ENCODE measurements around the gene COL21A1. TPM values are rescaled to one million over a fixed set of nuclear protein-coding genes. Genes with fewer than 3 reads are reported as not detected.

COL21A1 gene
- total RNA-seq, 2 experiments from 2014 or later, result not detected

GRCh38 chr6:56151609-56152224 is 95.7 kb downstream of the COL21A1 start:
- CTCF ChIA-PET, result no interaction called here
- Mint-ChIP-seq H3K36me3 (ENCODE audit: low read depth) (no peaks in the 10 kb centered on the region), H3K4me1 (no peaks in the 10 kb centered on the region), H3K27me3 (no peaks in the 10 kb centered on the region), H3K9me3 (peaks cover 18% of the 10 kb centered on the region), H3K27ac (no peak overlapping the region), H3K4me3 (no peak overlapping the region)
- DNase-seq, result no peak
- POLR2A ChIA-PET, result no interaction called here

- CTCF ChIA-PET, result no interaction called here
- no peaks in the 10 kb centered on the region for H3K27me3 Mint-ChIP-seq
- POLR2A ChIA-PET, result no interaction called here
These were observed 98.7 kb downstream of the COL21A1 start for GRCh38 chr6:56148488-56149186.

GRCh38 chr6:56147766-56148165 is 99.6 kb downstream of the COL21A1 start:
- Mint-ChIP-seq H3K27me3 (no peaks in the 10 kb centered on the region), H3K4me3 (no peak overlapping the region), H3K9me3 (peaks cover 13% of the 10 kb centered on the region), H3K4me1 (no peaks in the 10 kb centered on the region), H3K36me3 (ENCODE audit: low read depth) (no peaks in the 10 kb centered on the region), H3K27ac (no peak overlapping the region)
- ChIA-PET CTCF (no interaction called here), POLR2A (no interaction called here)
- DNase-seq, result no peak

More at GRCh38 chr6:56148488-56149186, 98.7 kb downstream of the COL21A1 start:
- Mint-ChIP-seq H3K4me1 (no peaks in the 10 kb centered on the region), H3K27ac (no peak overlapping the region), H3K4me3 (no peak overlapping the region), H3K36me3 (ENCODE audit: low read depth) (no peaks in the 10 kb centered on the region), H3K9me3 (peaks cover 15% of the 10 kb centered on the region)
- DNase-seq, result no peak

- Mint-ChIP-seq H3K36me3 (ENCODE audit: low read depth) (no peaks in the 10 kb centered on the region), H3K27me3 (no peaks in the 10 kb centered on the region), H3K4me3 (no peak overlapping the region), H3K27ac (no peak overlapping the region), H3K4me1 (no peaks in the 10 kb centered on the region), H3K9me3 (peaks cover 13% of the 10 kb centered on the region)
- ChIA-PET CTCF (no interaction called here), POLR2A (no interaction called here)
- DNase-seq, result no peak
These were observed 101.3 kb downstream of the COL21A1 start for GRCh38 chr6:56146086-56146485.

GRCh38 chr6:56145616-56146015 is 101.8 kb downstream of the COL21A1 start:
- Mint-ChIP-seq H3K27ac (no peak overlapping the region), H3K27me3 (no peaks in the 10 kb centered on the region), H3K36me3 (ENCODE audit: low read depth) (no peaks in the 10 kb centered on the region), H3K4me3 (no peak overlapping the region), H3K9me3 (peaks cover 13% of the 10 kb centered on the region), H3K4me1 (no peaks in the 10 kb centered on the region)
- DNase-seq, result no peak
- ChIA-PET CTCF (no interaction called here), POLR2A (no interaction called here)

- DNase-seq, result no peak
- H3K4me1 Mint-ChIP-seq, result no peaks in the 10 kb centered on the region
- H3K36me3 Mint-ChIP-seq (ENCODE audit: low read depth), result no peaks in the 10 kb centered on the region
- no peak overlapping the region for H3K27ac Mint-ChIP-seq
- H3K4me3 Mint-ChIP-seq, result no peak overlapping the region
- CTCF ChIA-PET, result no interaction called here
- POLR2A ChIA-PET, result no interaction called here
- H3K27me3 Mint-ChIP-seq, result no peaks in the 10 kb centered on the region
- peaks cover 13% of the 10 kb centered on the region for H3K9me3 Mint-ChIP-seq
These were observed 102.6 kb downstream of the COL21A1 start for GRCh38 chr6:56144538-56145324.

- no peak overlapping the region for H3K27ac Mint-ChIP-seq
- H3K27me3 Mint-ChIP-seq, result no peaks in the 10 kb centered on the region
- ChIA-PET POLR2A (no interaction called here), CTCF (no interaction called here)
- H3K4me1 Mint-ChIP-seq, result no peaks in the 10 kb centered on the region
- peaks cover 13% of the 10 kb centered on the region for H3K9me3 Mint-ChIP-seq
- no peak overlapping the region for H3K4me3 Mint-ChIP-seq
- no peaks in the 10 kb centered on the region for H3K36me3 Mint-ChIP-seq (ENCODE audit: low read depth)
- DNase-seq, result no peak
These were observed 103.6 kb downstream of the COL21A1 start for GRCh38 chr6:56143796-56144195.

GRCh38 chr6:56140090-56140489 is 107.3 kb downstream of the COL21A1 start:
- CTCF ChIA-PET, result no interaction called here
- no peaks in the 10 kb centered on the region for H3K27me3 Mint-ChIP-seq
- DNase-seq, result no peak
- peaks cover 19% of the 10 kb centered on the region for H3K9me3 Mint-ChIP-seq
- POLR2A ChIA-PET, result no interaction called here
- no peaks in the 10 kb centered on the region for H3K4me1 Mint-ChIP-seq
- no peak overlapping the region for H3K4me3 Mint-ChIP-seq
- H3K27ac Mint-ChIP-seq, result no peak overlapping the region
- H3K36me3 Mint-ChIP-seq (ENCODE audit: low read depth), result no peaks in the 10 kb centered on the region

GRCh38 chr6:56115715-56116114 is 131.7 kb downstream of the COL21A1 start:
- Mint-ChIP-seq H3K4me1 (no peaks in the 10 kb centered on the region), H3K36me3 (ENCODE audit: low read depth) (no peaks in the 10 kb centered on the region), H3K27me3 (no peaks in the 10 kb centered on the region), H3K27ac (no peak overlapping the region), H3K9me3 (peaks cover 5% of the 10 kb centered on the region), H3K4me3 (no peak overlapping the region)
- CTCF ChIA-PET, result no interaction called here
- POLR2A ChIA-PET, result no interaction called here
- no peak for DNase-seq

- CTCF ChIA-PET, result no interaction called here
- Mint-ChIP-seq H3K4me1 (no peaks in the 10 kb centered on the region), H3K36me3 (ENCODE audit: low read depth) (no peaks in the 10 kb centered on the region), H3K27me3 (no peaks in the 10 kb centered on the region), H3K27ac (no peak overlapping the region), H3K9me3 (peaks cover 2% of the 10 kb centered on the region), H3K4me3 (no peak overlapping the region)
- POLR2A ChIA-PET, result no interaction called here
- DNase-seq, result no peak
These were observed 138.2 kb downstream of the COL21A1 start for GRCh38 chr6:56109149-56109548.

GRCh38 chr6:56106231-56106630 is 141.1 kb downstream of the COL21A1 start:
- Mint-ChIP-seq H3K27ac (no peak overlapping the region), H3K9me3 (no peaks in the 10 kb centered on the region), H3K4me3 (no peak overlapping the region), H3K36me3 (ENCODE audit: low read depth) (no peaks in the 10 kb centered on the region), H3K4me1 (no peaks in the 10 kb centered on the region), H3K27me3 (no peaks in the 10 kb centered on the region)
- no peak for DNase-seq
- POLR2A ChIA-PET, result no interaction called here
- CTCF ChIA-PET, result no interaction called here

- no peak for DNase-seq
- Mint-ChIP-seq H3K36me3 (ENCODE audit: low read depth) (no peaks in the 10 kb centered on the region), H3K4me3 (no peak overlapping the region), H3K27ac (no peak overlapping the region), H3K4me1 (no peaks in the 10 kb centered on the region), H3K27me3 (no peaks in the 10 kb centered on the region), H3K9me3 (no peaks in the 10 kb centered on the region)
- ChIA-PET CTCF (no interaction called here), POLR2A (no interaction called here)
These were observed 142.8 kb downstream of the COL21A1 start for GRCh38 chr6:56104591-56104990.

- DNase-seq, result no peak
- no peak overlapping the region for H3K27ac Mint-ChIP-seq
- H3K4me1 Mint-ChIP-seq, result no peaks in the 10 kb centered on the region
- no peak overlapping the region for H3K4me3 Mint-ChIP-seq
- H3K36me3 Mint-ChIP-seq (ENCODE audit: low read depth), result no peaks in the 10 kb centered on the region
- H3K27me3 Mint-ChIP-seq, result no peaks in the 10 kb centered on the region
- ChIA-PET CTCF (no interaction called here), POLR2A (no interaction called here)
- peaks cover 2% of the 10 kb centered on the region for H3K9me3 Mint-ChIP-seq
These were observed 145.2 kb downstream of the COL21A1 start for GRCh38 chr6:56102216-56102615.

- no peak for DNase-seq
- no peaks in the 10 kb centered on the region for H3K36me3 Mint-ChIP-seq (ENCODE audit: low read depth)
- peaks cover 2% of the 10 kb centered on the region for H3K9me3 Mint-ChIP-seq
- POLR2A ChIA-PET, result no interaction called here
- H3K27me3 Mint-ChIP-seq, result no peaks in the 10 kb centered on the region
- no peaks in the 10 kb centered on the region for H3K4me1 Mint-ChIP-seq
- no peak overlapping the region for H3K4me3 Mint-ChIP-seq
- CTCF ChIA-PET, result no interaction called here
- H3K27ac Mint-ChIP-seq, result no peak overlapping the region
These were observed 146.2 kb downstream of the COL21A1 start for GRCh38 chr6:56101141-56101553.
